Neural progenitor cell (in vitro differentiated cells): ENCODE results near the gene GAL3ST3. TPM values are rescaled to one million over a fixed set of nuclear protein-coding genes. Genes with fewer than 3 reads are reported as not detected.
"Not testable (repeated sequence)": the region's sequence is repeated elsewhere in the genome, so short reads cannot be mapped to it uniquely, and the experiment has no call there.

ENCODE experiments used
- DNase-seq: peaks from one replicate; pipeline ENCODE4 v3.0.0-alpha.2; 2016; ENCODE audit warnings: low spot score
- H2AFZ ChIP-seq: fragments of 200-600 bp; sonication (generic); replicated peaks from 2 replicates; pipeline ENCODE4 v1.6.1; 2016; ENCODE audit warnings: antibody characterized with exemption
- H3F3A ChIP-seq: fragments of 200-600 bp; sonication (generic); 2 replicates; pipeline ENCODE4 v1.6.1; 2016; ENCODE audit warnings: antibody characterized with exemption, low read depth
- H3K27ac ChIP-seq: fragments of 200-600 bp; sonication (generic); 2 replicates; pipeline ENCODE4 v1.5.1; 2016; ENCODE audit warnings: mild to moderate bottlenecking
- H3K27me3 ChIP-seq: fragments of 200-600 bp; sonication (generic); 2 replicates; pipeline ENCODE4 v1.6.1; 2016; ENCODE audit warnings: mild to moderate bottlenecking, moderate library complexity
- H3K36me3 ChIP-seq: fragments of 200-600 bp; sonication (generic); 2 replicates; pipeline ENCODE4 v1.5.1; 2016
- H3K4me1 ChIP-seq: fragments of 200-600 bp; sonication (generic); 2 replicates; pipeline ENCODE4 v1.6.1; 2016; ENCODE audit warnings: mixed run types
- H3K4me2 ChIP-seq: fragments of 200-600 bp; sonication (generic); 2 replicates; pipeline ENCODE4 v1.6.1; 2016
- H3K4me3 ChIP-seq: fragments of 200-600 bp; sonication (generic); 2 replicates; pipeline ENCODE4 v1.5.1; 2016
- H3K79me2 ChIP-seq: fragments of 200-600 bp; sonication (generic); 2 replicates; pipeline ENCODE4 v1.6.1; 2016; ENCODE audit warnings: low read depth
- H3K9ac ChIP-seq: fragments of 200-600 bp; sonication (generic); 2 replicates; pipeline ENCODE4 v1.6.1; 2016
- H3K9me3 ChIP-seq: fragments of 200-600 bp; sonication (generic); 2 replicates; pipeline ENCODE4 v1.5.1; 2016; ENCODE audit warnings: low read depth
- H4K20me1 ChIP-seq: fragments of 200-600 bp; sonication (generic); 2 replicates; pipeline ENCODE4 v1.6.1; 2016; ENCODE audit warnings: low read depth
- H3K27ac Mint-ChIP-seq: 3 replicates; pipeline ENCODE4 v1.8.0; 2021; ENCODE audit warnings: mixed read lengths
- H3K27me3 Mint-ChIP-seq: 2 replicates; pipeline ENCODE4 v1.8.0; 2022; ENCODE audit warnings: low read depth, mild to moderate bottlenecking, inconsistent platforms, moderate library complexity, mixed read lengths; ENCODE audit not compliant: insufficient read depth
- H3K36me3 Mint-ChIP-seq: 3 replicates; pipeline ENCODE4 v1.8.0; 2021; ENCODE audit warnings: mixed read lengths
- H3K4me1 Mint-ChIP-seq: 3 replicates; pipeline ENCODE4 v1.8.0; 2021; ENCODE audit warnings: mixed read lengths
- H3K4me3 Mint-ChIP-seq: 3 replicates; pipeline ENCODE4 v1.8.0; 2021; ENCODE audit warnings: mild to moderate bottlenecking, moderate library complexity, mixed read lengths
- H3K9me3 Mint-ChIP-seq: 3 replicates; pipeline ENCODE4 v1.8.0; 2020; ENCODE audit warnings: mixed read lengths
- EZH2 ChIP-seq: fragments of 200-600 bp; sonication (generic); IDR thresholded peaks from 2 replicates; pipeline ENCODE4 v1.6.1; 2017; ENCODE audit warnings: antibody characterized with exemption, mild to moderate bottlenecking, moderate library complexity
- EZH2phosphoT487 ChIP-seq: fragments of 200-600 bp; sonication (generic); IDR thresholded peaks from 2 replicates; pipeline ENCODE4 v1.6.1; 2017; ENCODE audit warnings: antibody characterized with exemption
- total RNA-seq: library from RNA; depleted of rRNA; stranded (reverse); fragments of >200 nt; gene quantifications from 2 replicates; pipeline ENCODE4 v1.2.3, GENCODE V29; 2015; ENCODE audit warnings: low replicate concordance
- TF ChIP-seq, protein P1 (sequence below): fragments of 200-600 bp; sonication (generic); IDR thresholded peaks from 2 replicates; pipeline ENCODE4 v1.5.1; 2017; ENCODE audit warnings: antibody characterized with exemption, mild to moderate bottlenecking

Gene GAL3ST3
- total RNA-seq, 1 donor from 2014 or later: 8.5 TPM

DNA sequence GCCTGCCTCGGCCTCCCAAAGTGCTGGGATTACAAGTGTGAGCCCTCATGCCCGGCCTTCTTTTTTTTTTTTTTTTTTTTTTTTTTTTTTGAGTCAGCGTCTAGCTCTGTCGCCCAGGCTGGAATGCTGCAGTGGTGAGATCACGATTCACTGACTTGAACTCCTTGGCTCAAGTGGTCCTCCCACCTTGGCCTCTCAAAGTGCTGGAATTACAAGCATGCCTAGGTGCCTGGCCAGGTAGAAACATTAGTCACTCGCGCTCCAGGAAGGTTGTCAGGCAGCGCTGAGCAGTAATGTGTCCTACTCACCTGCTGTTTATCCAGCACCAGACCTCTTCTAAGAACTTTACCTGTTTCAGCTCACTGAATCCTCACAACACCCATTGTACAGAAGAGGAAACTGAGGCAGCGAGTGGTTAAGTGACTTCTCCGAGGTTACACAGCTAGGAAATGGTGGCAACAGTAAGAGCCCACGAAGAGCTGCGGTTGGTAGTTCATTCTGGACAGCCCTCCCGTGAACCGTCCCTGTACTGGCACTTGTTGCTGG, 37.6 kb downstream of the GAL3ST3 start:
- TF ChIP-seq EZH2phosphoT487 (no peak), EZH2 (no peak)
- TF ChIP-seq, protein P1, sequence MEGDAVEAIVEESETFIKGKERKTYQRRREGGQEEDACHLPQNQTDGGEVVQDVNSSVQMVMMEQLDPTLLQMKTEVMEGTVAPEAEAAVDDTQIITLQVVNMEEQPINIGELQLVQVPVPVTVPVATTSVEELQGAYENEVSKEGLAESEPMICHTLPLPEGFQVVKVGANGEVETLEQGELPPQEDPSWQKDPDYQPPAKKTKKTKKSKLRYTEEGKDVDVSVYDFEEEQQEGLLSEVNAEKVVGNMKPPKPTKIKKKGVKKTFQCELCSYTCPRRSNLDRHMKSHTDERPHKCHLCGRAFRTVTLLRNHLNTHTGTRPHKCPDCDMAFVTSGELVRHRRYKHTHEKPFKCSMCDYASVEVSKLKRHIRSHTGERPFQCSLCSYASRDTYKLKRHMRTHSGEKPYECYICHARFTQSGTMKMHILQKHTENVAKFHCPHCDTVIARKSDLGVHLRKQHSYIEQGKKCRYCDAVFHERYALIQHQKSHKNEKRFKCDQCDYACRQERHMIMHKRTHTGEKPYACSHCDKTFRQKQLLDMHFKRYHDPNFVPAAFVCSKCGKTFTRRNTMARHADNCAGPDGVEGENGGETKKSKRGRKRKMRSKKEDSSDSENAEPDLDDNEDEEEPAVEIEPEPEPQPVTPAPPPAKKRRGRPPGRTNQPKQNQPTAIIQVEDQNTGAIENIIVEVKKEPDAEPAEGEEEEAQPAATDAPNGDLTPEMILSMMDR: no peak
- no peaks in the 10 kb centered on the region for H3K36me3 Mint-ChIP-seq
- Histone ChIP-seq H4K20me1 (no peaks in the 10 kb centered on the region), H3K4me1 (peaks cover 8% of the 10 kb centered on the region), H3F3A (peaks cover 3% of the 10 kb centered on the region), H3K9me3 (no peaks in the 10 kb centered on the region), H3K4me2 (peak overlapping the region; percentile 24), H3K79me2 (no peaks in the 10 kb centered on the region), H3K27me3 (peaks cover 36% of the 10 kb centered on the region), H3K4me3 (no peak overlapping the region), H3K27ac (no peak overlapping the region), H3K36me3 (no peaks in the 10 kb centered on the region), H2AFZ (no peak overlapping the region), H3K9ac (no peak overlapping the region)
- H3K27ac Mint-ChIP-seq: no peak overlapping the region
- H3K4me3 Mint-ChIP-seq: no peak overlapping the region
- no peak for DNase-seq
- peaks cover 8% of the 10 kb centered on the region for H3K4me1 Mint-ChIP-seq
- peaks cover 14% of the 10 kb centered on the region for H3K27me3 Mint-ChIP-seq
- H3K9me3 Mint-ChIP-seq: no peaks in the 10 kb centered on the region

DNA sequence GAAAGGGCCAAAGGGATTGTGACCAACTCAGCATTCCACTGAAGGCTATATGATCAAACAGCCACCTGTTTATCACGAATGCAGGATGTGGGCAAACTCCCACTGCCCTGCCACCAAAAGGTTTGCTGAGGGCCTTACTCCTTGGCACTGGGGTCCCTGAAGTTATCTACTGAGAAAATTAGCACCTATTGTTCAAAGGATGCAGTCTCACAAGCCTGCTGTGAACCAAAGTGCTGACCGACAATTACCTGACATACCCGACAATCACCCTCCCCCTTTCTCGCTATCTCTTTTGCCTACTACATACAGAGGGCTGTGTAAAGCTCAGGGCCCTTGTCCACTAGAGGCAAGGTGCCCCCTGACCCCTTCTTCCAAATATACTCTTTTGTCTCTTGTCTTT, 38.9 kb downstream of the GAL3ST3 start:
- peaks cover 36% of the 10 kb centered on the region for H3K27me3 ChIP-seq
- not testable (repeated sequence) for H3K9ac ChIP-seq, H3K4me1 Mint-ChIP-seq, H3K36me3 ChIP-seq, H3K4me1 ChIP-seq, H3K79me2 ChIP-seq, H3K27ac ChIP-seq, H3K36me3 Mint-ChIP-seq, DNase-seq, H4K20me1 ChIP-seq, H3K4me3 Mint-ChIP-seq, H2AFZ ChIP-seq, H3K4me2 ChIP-seq, H3K9me3 ChIP-seq, H3K4me3 ChIP-seq, H3K9me3 Mint-ChIP-seq
- Mint-ChIP-seq H3K27me3 (peaks cover 18% of the 10 kb centered on the region), H3K27ac (peak overlapping the region; percentile 16)
- peaks cover 16% of the 10 kb centered on the region for H3F3A ChIP-seq

DNA sequence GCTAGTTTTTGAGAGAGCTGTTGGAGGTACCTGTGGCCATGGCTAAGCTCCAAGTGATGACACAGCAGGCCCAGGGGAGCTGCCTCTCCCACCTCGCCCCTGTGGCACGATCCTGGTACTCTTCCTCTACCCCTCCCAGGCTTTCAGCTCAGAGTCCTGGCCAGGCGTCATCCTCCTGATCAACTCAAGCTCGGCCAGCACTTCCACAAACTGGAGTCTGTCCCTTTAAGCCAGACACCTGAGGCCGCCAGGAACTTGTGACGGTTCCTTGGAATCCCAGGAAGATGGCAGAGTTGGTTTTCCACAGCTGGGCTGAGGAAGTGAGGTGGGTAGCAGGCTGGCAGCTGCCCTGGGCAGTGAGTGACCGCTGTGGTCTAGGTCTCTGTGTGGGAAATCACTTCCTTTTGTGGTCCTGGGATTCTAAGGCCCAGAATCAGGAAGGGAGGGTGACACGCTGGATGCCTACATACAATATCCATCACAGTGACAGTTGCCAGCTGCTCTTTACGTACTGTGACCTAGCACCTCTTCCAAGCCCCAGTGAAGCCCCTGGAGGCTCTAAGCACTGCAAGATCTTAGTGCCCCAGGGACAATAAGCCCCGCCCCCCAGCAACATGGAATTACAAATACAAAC, 40.4 kb downstream of the GAL3ST3 start:
- no peaks in the 10 kb centered on the region for H3K36me3 ChIP-seq

DNA sequence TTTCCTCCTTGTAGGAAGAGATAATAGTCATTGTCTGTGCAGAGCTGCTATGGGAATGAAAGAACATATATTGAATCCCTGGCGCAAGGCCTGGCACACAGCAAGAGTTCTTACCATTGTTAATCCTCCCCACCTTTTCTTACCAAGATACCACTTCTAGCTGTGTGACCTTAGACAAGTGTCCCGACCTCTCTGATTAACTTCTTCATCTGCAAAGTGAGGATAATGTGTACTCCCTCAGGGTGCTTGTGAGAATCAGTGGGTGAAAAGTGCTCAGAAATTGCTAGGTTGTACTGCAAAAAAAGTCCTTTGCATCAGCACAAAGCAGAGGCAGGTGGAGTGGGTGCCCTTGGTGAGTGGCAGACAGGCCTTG, 40.9 kb downstream of the GAL3ST3 start:
- peaks cover 10% of the 10 kb centered on the region for H3K79me2 ChIP-seq
- H3K27ac Mint-ChIP-seq: no peak overlapping the region

More for the DNA sequence above, 40.4 kb downstream of the GAL3ST3 start:
- Histone ChIP-seq H3K27ac (no peak overlapping the region), H3K4me1 (peaks cover 8% of the 10 kb centered on the region), H2AFZ (no peak overlapping the region), H3K79me2 (peaks cover 5% of the 10 kb centered on the region), H3K9me3 (no peaks in the 10 kb centered on the region), H3K4me3 (no peak overlapping the region), H3K27me3 (peaks cover 36% of the 10 kb centered on the region), H3K9ac (no peak overlapping the region), H3K4me2 (no peak overlapping the region), H4K20me1 (peaks cover under 1% of the 10 kb centered on the region), H3F3A (peaks cover 19% of the 10 kb centered on the region)
- TF ChIP-seq EZH2phosphoT487 (no peak), EZH2 (no peak)
- TF ChIP-seq, protein P1: no peak
- no peak for DNase-seq
- Mint-ChIP-seq H3K27me3 (peaks cover 14% of the 10 kb centered on the region), H3K27ac (no peak overlapping the region), H3K4me3 (no peak overlapping the region), H3K4me1 (peaks cover 8% of the 10 kb centered on the region), H3K36me3 (peaks cover 12% of the 10 kb centered on the region), H3K9me3 (no peaks in the 10 kb centered on the region)

More for the DNA sequence above, 40.9 kb downstream of the GAL3ST3 start:
- Mint-ChIP-seq H3K9me3 (no peaks in the 10 kb centered on the region), H3K36me3 (peaks cover 12% of the 10 kb centered on the region), H3K4me1 (peaks cover 13% of the 10 kb centered on the region), H3K4me3 (peak overlapping the region; percentile 17), H3K27me3 (peaks cover 12% of the 10 kb centered on the region)
- Histone ChIP-seq H2AFZ (no peak overlapping the region), H3F3A (peaks cover 19% of the 10 kb centered on the region), H3K27me3 (peaks cover 35% of the 10 kb centered on the region), H3K4me3 (no peak overlapping the region), H3K4me1 (peaks cover 12% of the 10 kb centered on the region), H4K20me1 (peaks cover 5% of the 10 kb centered on the region), H3K4me2 (no peak overlapping the region), H3K27ac (no peak overlapping the region), H3K9me3 (no peaks in the 10 kb centered on the region), H3K36me3 (no peaks in the 10 kb centered on the region), H3K9ac (no peak overlapping the region)
- no peak for DNase-seq
- no peak for TF ChIP-seq EZH2
- TF ChIP-seq, protein P1: no peak
- no peak for TF ChIP-seq EZH2phosphoT487
